ENCODE results near the gene ADAMTS12.
A peak's percentile ranks its signal among the peaks of the same experiment; 100 is the strongest.
"Not testable (repeated sequence)": the region's sequence is repeated elsewhere in the genome, so short reads cannot be mapped to it uniquely, and the experiment has no call there.

Gene ADAMTS12

GRCh38 chr5:33891788-33892619, at the start of gene ADAMTS12:
Gene ADAMTS12, minus strand, starts transcription at chr5:33891990. Its CDS starts 134 bp downstream, at chr5:33891856.
- DNase-seq: peak in 3 of 14 donors; percentile 4 to 46 (median 40)

GRCh38 chr5:33941090-33941489, 49.3 kb upstream of the ADAMTS12 start:
- DNase-seq: no peak

DNA sequence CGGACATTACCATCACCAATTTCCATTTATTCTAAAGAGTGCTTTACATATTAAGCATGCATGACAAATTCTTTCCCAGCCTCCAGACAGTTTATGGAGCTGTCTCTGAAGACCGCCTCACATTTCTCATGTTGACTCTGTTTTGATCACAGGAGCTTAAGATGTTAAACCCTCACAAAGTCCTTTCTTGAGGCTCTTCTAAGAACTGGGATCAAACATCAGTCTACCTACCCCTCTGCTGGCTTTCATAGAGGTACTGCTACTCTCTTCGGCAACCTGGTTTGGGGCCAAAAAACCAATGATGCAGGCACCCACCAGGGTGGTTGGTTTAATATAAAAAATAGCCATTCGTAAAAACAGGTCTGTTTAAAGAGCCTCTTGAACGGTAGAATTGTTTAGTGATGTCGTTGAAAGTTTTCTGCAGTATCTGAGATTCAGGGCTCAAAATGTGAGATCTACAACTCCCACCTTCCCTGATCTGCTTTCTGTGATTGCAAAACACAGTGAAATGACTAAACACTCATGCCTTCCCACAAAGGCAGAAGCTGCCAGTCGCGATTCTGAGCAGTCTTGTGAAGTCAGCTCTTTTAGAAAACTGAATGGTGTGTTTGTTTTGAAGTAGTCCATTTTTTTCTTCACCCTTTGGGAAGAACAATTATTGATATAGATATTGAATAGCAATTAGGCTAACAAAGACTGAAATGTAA, 47.9 kb upstream of the ADAMTS12 start:
- DNase-seq: no peak

GRCh38 chr5:33938881-33939280, 47.1 kb upstream of the ADAMTS12 start:
- DNase-seq: no peak

DNA sequence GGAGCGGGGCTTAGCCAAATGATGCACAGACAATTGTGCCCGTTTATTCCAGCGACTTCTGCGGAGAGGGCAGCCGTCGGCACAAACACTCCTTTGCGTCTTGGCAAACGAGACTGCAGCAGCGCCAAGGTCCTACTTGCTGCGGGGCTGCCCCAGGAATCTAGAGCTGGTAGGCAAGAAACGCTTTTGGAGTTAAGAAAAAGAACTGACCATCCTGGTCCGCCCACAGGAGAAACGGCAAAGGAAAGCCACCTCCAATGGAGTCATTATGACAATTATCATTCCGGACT, 46.7 kb upstream of the ADAMTS12 start:
- DNase-seq: no peak

DNA sequence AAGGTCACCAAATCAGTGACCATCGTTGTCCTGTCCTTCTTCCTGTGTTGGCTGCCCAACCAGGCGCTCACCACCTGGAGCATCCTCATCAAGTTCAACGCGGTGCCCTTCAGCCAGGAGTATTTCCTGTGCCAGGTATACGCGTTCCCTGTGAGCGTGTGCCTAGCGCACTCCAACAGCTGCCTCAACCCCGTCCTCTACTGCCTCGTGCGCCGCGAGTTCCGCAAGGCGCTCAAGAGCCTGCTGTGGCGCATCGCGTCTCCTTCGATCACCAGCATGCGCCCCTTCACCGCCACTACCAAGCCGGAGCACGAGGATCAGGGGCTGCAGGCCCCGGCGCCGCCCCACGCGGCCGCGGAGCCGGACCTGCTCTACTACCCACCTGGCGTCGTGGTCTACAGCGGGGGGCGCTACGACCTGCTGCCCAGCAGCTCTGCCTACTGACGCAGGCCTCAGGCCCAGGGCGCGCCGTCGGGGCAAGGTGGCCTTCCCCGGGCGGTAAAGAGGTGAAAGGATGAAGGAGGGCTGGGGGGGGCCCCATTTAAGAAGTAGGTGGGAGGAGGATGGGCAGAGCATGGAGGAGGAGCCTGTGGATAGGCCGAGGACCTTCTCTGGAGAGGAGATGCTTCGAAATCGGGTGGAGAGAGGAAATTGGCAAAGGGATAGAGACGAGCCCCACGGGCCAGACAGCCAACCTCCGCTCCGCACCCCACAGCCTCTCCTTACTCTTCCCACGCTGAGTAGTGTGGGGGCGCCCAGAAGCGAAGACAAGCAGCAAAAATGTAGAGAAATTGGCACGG, 46.1 kb upstream of the ADAMTS12 start:
- no peak for DNase-seq

DNA sequence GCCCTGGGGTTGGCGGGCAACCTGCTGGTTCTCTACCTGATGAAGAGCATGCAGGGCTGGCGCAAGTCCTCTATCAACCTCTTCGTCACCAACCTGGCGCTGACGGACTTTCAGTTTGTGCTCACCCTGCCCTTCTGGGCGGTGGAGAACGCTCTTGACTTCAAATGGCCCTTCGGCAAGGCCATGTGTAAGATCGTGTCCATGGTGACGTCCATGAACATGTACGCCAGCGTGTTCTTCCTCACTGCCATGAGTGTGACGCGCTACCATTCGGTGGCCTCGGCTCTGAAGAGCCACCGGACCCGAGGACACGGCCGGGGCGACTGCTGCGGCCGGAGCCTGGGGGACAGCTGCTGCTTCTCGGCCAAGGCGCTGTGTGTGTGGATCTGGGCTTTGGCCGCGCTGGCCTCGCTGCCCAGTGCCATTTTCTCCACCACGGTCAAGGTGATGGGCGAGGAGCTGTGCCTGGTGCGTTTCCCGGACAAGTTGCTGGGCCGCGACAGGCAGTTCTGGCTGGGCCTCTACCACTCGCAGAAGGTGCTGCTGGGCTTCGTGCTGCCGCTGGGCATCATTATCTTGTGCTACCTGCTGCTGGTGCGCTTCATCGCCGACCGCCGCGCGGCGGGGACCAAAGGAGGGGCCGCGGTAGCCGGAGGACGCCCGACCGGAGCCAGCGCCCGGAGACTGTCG, 45.4 kb upstream of the ADAMTS12 start:
- no peak for DNase-seq

DNA sequence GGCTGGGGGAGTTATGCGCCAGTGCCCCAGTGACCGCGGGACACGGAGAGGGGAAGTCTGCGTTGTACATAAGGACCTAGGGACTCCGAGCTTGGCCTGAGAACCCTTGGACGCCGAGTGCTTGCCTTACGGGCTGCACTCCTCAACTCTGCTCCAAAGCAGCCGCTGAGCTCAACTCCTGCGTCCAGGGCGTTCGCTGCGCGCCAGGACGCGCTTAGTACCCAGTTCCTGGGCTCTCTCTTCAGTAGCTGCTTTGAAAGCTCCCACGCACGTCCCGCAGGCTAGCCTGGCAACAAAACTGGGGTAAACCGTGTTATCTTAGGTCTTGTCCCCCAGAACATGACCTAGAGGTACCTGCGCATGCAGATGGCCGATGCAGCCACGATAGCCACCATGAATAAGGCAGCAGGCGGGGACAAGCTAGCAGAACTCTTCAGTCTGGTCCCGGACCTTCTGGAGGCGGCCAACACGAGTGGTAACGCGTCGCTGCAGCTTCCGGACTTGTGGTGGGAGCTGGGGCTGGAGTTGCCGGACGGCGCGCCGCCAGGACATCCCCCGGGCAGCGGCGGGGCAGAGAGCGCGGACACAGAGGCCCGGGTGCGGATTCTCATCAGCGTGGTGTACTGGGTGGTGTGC, 44.7 kb upstream of the ADAMTS12 start, which contains the start of gene RXFP3:
Gene RXFP3 (plus strand): TSS at position 6 of the 636 bp plus-strand sequence. CDS start 355 bp downstream, at position 361.
- no peak for DNase-seq

GRCh38 chr5:33936004-33936380, 44.2 kb upstream of the ADAMTS12 start:
- peak in 8 of 14 donors; percentile 1 to 54 (median 14) for DNase-seq

- DNase-seq: no peak
These were observed 42.4 kb upstream of the ADAMTS12 start for GRCh38 chr5:33934176-33934575.

DNA sequence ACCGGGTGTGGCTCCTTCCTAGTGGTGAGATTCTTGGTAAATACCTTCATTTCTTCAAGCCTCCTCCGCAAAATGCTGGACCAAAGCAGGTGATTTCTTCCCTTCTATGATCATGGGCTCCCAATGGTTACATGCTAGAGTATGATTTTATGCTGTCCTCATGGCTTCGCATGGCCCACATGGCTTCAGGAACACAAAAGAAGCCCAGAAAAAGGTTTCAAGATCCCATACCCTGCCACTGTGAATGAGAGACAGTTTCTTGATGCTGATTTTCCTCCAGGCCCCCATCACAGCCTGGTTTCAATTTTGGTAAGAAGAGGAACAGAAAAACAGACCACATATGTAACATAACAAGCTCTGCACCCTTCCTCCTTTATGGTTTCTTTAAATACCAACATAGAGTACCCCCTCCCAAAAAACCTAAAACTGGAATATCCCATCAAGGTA, 42.0 kb upstream of the ADAMTS12 start:
- no peak for DNase-seq

- DNase-seq: no peak
These were observed 39.3 kb upstream of the ADAMTS12 start for GRCh38 chr5:33931136-33931535.

- no peak for DNase-seq
These were observed 38.3 kb upstream of the ADAMTS12 start for GRCh38 chr5:33929925-33930690.

DNA sequence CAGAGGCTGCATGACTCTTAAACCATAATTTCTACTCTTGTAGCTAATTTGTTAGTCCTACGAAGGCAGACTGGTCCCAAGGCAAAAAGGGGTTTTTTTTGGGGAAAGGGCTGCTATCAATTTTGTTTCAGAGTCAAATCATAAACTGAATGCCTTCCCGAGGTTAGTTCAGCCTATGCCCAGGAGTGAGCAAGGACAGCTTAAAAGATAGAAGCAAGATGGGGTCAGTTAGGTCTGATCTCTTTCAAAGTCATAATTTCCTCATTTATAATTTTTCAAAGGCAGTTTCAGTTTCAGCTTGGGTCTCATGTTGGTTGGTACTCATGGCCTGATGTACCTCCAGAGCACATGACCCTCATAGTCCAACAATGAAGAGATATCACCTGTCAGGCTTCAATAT, 36.5 kb upstream of the ADAMTS12 start:
- DNase-seq: no peak

DNA sequence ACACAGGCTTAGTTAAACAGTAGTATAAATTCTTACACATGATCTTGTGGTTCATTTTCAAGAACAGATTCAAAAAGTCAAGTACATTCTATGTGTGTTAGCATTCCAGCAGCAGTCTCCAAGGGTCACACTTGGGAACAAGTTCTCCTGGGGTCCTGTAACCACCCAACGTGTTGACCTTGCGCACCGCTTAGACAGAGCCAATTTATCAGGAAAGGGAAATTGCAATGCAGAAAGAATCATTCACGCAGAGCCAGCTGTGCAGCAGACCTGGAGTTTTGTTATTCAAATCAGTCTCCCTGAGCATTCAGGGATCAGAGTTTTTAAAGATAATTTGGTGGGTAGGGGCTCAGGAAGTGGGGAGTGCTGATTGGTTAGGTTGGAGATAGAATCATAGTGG, 35.9 kb upstream of the ADAMTS12 start:
- no peak for DNase-seq

DNA sequence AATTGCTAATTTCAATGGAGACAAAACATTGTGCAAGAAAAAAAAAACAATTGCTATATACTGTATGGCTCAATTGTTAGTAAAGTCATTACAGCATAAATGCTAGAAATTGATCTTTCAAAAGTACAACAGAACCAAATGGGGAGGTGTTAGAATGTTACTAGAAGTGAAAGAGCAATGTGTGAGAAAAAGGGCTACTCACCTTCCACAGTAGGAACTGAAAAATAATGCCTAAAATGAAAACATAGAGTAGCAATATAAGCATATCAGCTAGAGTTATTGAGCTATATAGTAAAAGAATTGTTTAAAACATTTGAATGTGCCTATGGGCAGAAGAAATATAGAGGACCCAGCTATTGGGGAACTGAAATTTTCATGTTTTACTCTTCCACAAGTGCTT, 33.5 kb upstream of the ADAMTS12 start:
- no peak for DNase-seq

GRCh38 chr5:33921002-33921401, 29.2 kb upstream of the ADAMTS12 start:
- DNase-seq: no peak

- not testable (repeated sequence) for DNase-seq
These were observed 23.1 kb upstream of the ADAMTS12 start for GRCh38 chr5:33914844-33915243.

- not testable (repeated sequence) for DNase-seq
These were observed 14.5 kb upstream of the ADAMTS12 start for GRCh38 chr5:33906248-33906647.

DNA sequence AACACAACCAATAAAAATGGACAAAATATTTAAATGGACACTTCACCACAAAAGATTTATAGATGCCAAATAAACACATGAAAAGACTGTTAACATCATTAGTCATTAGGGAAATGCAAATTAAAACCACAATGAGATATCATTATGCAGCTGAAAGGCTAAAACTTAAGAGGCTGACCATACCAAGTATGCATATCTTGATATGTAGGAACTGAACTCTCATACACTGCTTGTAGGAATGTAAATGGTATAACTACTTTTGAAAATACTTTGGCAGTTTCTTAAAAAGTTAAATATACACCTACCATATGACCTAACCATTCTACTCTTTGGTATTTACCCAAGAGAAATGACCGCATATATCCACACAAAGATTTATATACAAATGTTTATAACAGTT, 13.6 kb upstream of the ADAMTS12 start:
- no peak for DNase-seq

- DNase-seq: no peak
These were observed 11.3 kb upstream of the ADAMTS12 start for GRCh38 chr5:33903118-33903517.

Data from C1 segment of cervical spinal cord (tissue), 14 donors.